ENCODE data around the gene RAD51AP1.

- TF ChIP-seq POLR2A (IDR thresholded peaks at IDR 0.05) (no peak), CTCF (IDR thresholded peaks at IDR 0.05) (no peak)
Measured at GRCh38 chr12:4603421-4603820, 64.7 kb downstream of the RAD51AP1 start.

All from prostate gland (tissue), 2 donors.